Upper lobe of right lung (tissue), 1 donor: Measurements from ENCODE around the gene NHERF2. TPM values are rescaled to one million over a fixed set of nuclear protein-coding genes. Genes with fewer than 3 reads are reported as not detected.
A peak's percentile ranks its signal among the peaks of the same experiment; 100 is the strongest.

Source experiments
- ATAC-seq: fragments of 200-7000 bp; cut with Tn5 transposase; one replicate; pipeline ENCODE4 v1.9.1; 2020; ENCODE audit warnings: mild to moderate bottlenecking, moderate library complexity
- DNase-seq: peaks from one replicate; pipeline ENCODE4 v3.0.0-alpha.2; 2020
- H3K27ac ChIP-seq: fragments of 200-600 bp; one replicate; pipeline ENCODE4 v1.8.0; 2022
- H3K27me3 ChIP-seq: fragments of 200-600 bp; one replicate; pipeline ENCODE4 v1.8.0; 2022; ENCODE audit warnings: mild to moderate bottlenecking
- H3K36me3 ChIP-seq: fragments of 200-600 bp; one replicate; pipeline ENCODE4 v1.8.0; 2022
- H3K4me1 ChIP-seq: fragments of 200-600 bp; one replicate; pipeline ENCODE4 v1.8.0; 2022
- H3K4me3 ChIP-seq: fragments of 200-600 bp; one replicate; pipeline ENCODE4 v1.8.0; 2022; ENCODE audit warnings: mild to moderate bottlenecking
- H3K9me3 ChIP-seq: fragments of 200-600 bp; one replicate; pipeline ENCODE4 v1.8.0; 2022
- intact Hi-C: fragments of 100-400 bp; cut with DNase I; formaldehyde crosslinking; loops from one replicate; pipeline ENCODE4 v1.11.0; 2022
- total RNA-seq: library from RNA; stranded (reverse); fragmentation: NEBNext Ultra II Directional; extraction: Animal tissue kit (Norgen Biotek cat#: 25700); gene quantifications from one replicate; pipeline ENCODE4 v1.2.1, GENCODE V29; 2021
- TF ChIP-seq, protein P1 (sequence below): fragments of 200-600 bp; IDR thresholded peaks from one replicate; pipeline ENCODE4 v1.8.0; 2022; ENCODE audit warnings: antibody characterized with exemption
- donor health status: DM: no; HTN: yes; CAD: no; lungs with severe emphysema.

NHERF2 gene
- total RNA-seq, 1 donor from 2014 or later: 363 TPM

DNA sequence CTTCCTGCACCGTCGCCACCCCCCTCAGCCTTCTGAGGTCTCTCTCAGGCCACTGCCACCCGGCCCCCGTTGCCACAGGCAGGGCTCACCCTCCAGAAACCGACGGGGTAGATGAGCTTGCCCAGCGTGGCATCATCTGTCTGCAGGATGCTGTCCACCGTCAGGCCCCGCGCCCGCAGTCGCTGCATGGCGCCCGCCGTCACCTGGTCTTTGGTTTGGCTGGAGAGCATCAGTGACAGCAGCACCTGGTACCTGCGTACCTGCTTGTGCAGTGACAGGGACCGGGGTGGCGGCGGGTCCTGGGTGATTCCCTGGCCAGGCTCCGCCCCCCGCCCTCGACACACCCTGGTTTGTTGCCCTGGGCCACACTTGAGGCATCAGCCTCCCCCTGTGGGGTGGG, 17.8 kb downstream of the NHERF2 start:
- H3K27ac ChIP-seq: peak overlapping the region; percentile 59
- DNase-seq: no peak
- ATAC-seq: no peak

DNA sequence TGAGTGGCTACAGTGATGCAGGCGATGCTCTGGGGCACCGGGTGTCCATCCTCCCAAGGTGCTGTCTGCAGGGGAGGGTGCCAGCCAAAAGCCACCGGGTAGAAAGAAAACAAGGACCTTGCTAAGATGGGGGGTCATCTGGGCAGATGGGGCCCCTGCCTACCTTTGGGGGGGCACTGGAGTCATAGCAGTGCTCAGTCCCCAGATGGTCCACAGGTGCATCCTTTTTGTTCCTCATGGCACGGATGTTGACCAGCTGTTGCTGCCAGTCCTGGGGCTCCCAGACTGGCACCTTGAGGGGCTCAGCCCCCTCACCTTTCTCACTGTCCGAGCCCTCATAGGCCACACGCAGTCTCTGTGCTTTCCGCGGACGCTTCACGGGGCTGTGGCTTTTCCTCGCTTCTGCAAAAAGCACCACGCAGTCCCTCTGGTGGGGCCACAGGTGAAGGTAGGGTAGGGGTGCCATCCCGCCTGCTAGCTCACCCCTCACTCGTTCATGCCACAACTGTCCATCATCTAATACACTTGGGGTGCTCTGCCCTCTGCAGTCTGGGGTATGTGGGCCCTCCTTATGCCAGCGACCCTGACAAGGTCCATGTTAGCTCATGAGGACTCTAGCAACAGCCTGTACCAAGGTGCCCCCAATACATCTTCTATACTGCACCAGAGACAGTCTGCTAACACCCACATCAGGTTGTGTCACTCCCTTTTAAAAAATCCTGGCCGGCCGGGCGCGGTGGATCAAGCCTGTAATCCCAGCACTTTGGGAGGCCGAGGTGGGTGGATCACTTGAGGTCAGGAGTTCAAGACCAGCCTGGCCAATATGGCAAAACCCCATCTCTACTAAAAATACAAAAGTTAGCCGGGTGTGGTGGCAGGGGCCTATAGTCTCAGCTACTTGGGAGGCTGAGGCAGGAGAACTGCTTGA, 19.5 kb downstream of the NHERF2 start:
- Histone ChIP-seq H3K4me3 (no peak overlapping the region), H3K4me1 (peaks cover 64% of the 10 kb centered on the region), H3K9me3 (no peaks in the 10 kb centered on the region), H3K27ac (peak overlapping the region; percentile 81), H3K36me3 (peaks cover 7% of the 10 kb centered on the region), H3K27me3 (no peaks in the 10 kb centered on the region)
- TF ChIP-seq, protein P1, sequence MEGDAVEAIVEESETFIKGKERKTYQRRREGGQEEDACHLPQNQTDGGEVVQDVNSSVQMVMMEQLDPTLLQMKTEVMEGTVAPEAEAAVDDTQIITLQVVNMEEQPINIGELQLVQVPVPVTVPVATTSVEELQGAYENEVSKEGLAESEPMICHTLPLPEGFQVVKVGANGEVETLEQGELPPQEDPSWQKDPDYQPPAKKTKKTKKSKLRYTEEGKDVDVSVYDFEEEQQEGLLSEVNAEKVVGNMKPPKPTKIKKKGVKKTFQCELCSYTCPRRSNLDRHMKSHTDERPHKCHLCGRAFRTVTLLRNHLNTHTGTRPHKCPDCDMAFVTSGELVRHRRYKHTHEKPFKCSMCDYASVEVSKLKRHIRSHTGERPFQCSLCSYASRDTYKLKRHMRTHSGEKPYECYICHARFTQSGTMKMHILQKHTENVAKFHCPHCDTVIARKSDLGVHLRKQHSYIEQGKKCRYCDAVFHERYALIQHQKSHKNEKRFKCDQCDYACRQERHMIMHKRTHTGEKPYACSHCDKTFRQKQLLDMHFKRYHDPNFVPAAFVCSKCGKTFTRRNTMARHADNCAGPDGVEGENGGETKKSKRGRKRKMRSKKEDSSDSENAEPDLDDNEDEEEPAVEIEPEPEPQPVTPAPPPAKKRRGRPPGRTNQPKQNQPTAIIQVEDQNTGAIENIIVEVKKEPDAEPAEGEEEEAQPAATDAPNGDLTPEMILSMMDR: no peak
- intact Hi-C loops: no loop called here
- no peak for DNase-seq
- ATAC-seq: no peak

More for the DNA sequence above, 17.8 kb downstream of the NHERF2 start:
- H3K27me3 ChIP-seq: no peaks in the 10 kb centered on the region
- intact Hi-C loops: no loop called here
- peaks cover 81% of the 10 kb centered on the region for H3K4me1 ChIP-seq
- no peak overlapping the region for H3K4me3 ChIP-seq
- no peaks in the 10 kb centered on the region for H3K9me3 ChIP-seq
- TF ChIP-seq, protein P1: no peak
- H3K36me3 ChIP-seq: no peaks in the 10 kb centered on the region

DNA sequence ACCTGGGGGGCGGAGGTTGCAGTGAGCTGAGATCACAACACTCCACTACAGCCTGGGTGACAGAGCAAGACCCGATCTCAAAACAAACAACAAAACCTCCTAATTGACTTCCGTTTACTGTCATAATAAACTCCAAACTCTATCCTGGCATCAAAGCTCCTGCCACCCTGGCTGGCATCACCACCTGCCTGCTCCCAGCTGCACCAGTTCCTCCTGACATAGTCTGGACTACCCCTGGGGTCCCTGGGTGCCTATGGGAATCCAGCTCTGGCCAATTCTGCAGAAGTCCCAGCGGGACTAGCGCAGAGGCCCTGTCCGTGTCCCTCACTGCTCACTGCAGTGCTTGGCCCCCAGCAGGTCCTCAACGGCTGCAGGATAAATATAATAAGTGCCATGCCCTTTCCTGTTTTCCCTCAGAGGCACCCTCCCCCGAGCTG, 20.2 kb downstream of the NHERF2 start:
- intact Hi-C loops: no loop called here
- TF ChIP-seq, protein P1: no peak
- no peak for DNase-seq
- H3K4me3 ChIP-seq: peak overlapping the region; percentile 95
- H3K9me3 ChIP-seq: no peaks in the 10 kb centered on the region
- ATAC-seq: no peak
- H3K27me3 ChIP-seq: no peaks in the 10 kb centered on the region
- peak overlapping the region; percentile 81 for H3K27ac ChIP-seq
- peaks cover 11% of the 10 kb centered on the region for H3K36me3 ChIP-seq
- H3K4me1 ChIP-seq: peaks cover 57% of the 10 kb centered on the region

DNA sequence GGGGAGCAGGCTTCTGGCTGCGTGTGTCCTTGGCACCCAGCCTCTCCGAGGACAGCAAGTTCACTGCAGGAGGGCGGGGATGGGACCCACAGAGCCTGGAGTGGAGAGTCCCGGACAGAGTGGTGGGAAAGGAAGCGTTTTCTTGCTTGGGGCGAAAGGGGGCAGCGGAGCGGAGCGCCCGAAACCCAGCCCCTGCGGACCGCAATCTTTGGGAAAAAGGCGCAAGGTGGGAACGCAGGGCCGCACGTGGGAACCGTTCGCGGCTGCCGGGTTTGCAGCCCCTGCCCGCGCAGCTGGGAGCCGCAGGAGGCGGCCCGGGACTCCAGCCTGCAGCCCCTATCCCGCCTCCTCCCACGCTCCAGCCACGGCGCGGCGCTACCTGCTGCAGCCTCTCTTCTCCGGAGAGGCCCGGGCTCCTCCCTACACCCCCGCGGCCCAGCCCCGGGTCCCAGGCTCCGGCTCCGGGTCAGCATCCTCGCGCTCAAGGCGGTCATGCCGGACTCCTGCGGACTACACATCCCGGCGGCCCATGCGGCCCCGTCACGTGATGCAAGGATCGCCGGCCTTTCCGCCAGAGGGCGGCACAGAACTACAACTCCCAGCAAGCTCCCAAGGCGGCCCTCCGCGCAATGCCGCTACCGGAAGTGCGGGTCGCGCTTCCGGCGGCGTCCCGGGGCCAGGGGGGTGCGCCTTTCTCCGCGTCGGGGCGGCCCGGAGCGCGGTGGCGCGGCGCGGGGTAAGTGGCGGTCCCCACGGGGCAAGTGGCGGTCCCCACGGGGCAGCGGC, 20.8 kb downstream of the NHERF2 start, which contains the start of the genes NTHL1 and TSC2:
NTHL1 (minus strand) TSS at position 505 of the 786 bp plus-strand sequence; CDS start at position 494, 11 bp downstream.
TSC2 (plus strand) TSS at position 656 of the 786 bp plus-strand sequence. CDS start 631 bp downstream, outside the sequence.
- ATAC-seq (peak; percentile 92), DNase-seq (peak; percentile 99)
- Histone ChIP-seq H3K36me3 (peaks cover 18% of the 10 kb centered on the region), H3K27ac (peak within 1 kb of the TSS; percentile 81), H3K9me3 (no peaks in the 10 kb centered on the region), H3K4me1 (peaks cover 51% of the 10 kb centered on the region), H3K4me3 (peak within 1 kb of the TSS; percentile 95), H3K27me3 (no peaks in the 10 kb centered on the region)
- TF ChIP-seq, protein P1: peak; percentile 38
- intact Hi-C loops: no loop called here

DNA sequence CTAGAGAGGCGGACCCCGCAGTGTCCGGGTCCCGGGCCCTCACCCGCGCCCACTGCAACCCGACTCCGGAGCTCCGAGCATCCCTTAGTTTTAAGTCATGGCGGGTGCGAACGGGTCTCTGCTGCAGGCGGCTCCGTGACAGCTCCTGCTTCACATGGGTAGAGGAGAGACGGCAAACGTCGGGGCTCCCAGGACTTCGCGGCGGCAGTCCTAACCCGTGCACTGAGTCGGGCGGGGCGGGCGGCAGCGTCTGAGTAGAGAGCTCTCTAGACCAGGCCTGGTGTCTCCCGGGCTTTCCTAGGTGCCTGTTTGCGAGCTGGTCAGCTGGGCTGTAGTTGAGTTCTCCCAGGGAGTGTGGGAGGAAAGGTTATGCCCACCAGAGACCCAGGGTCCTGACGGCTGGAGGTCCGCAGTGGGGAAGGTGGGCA, 21.4 kb downstream of the NHERF2 start:
- Histone ChIP-seq H3K27ac (peak overlapping the region; percentile 81), H3K36me3 (peaks cover 22% of the 10 kb centered on the region), H3K4me1 (peaks cover 48% of the 10 kb centered on the region), H3K27me3 (no peaks in the 10 kb centered on the region), H3K4me3 (peak overlapping the region; percentile 95), H3K9me3 (no peaks in the 10 kb centered on the region)
- DNase-seq (no peak), ATAC-seq (no peak)
- intact Hi-C loops: no loop called here
- TF ChIP-seq, protein P1: no peak
